Body of pancreas (tissue), 4 donors: ENCODE results near the gene SPOP. TPM values are rescaled to one million over a fixed set of nuclear protein-coding genes. Genes with fewer than 3 reads are reported as not detected.

Source experiments
- ATAC-seq: fragments of 150-250 bp; one replicate; pipeline ENCODE4 v1.9.1; 2016
- DNase-seq, 4 donors: peaks; one replicate each; pipeline ENCODE4 v3.0.0-alpha.2; 2019
- H3K27ac ChIP-seq, 4 donors: fragments of 200-600 bp; sonication (generic); 1 replicate in 3 of 4; 2 replicates in 1 of 4; pipeline versions ENCODE4 v1.5.1 to v1.6.1; 2016 to 2019; ENCODE audit warnings: mild to moderate bottlenecking in 1 of 4, mixed read lengths in 1 of 4, moderate library complexity in 1 of 4
- H3K27me3 ChIP-seq, 2 donors: fragments of 200-600 bp; sonication (generic); one replicate each; pipeline ENCODE4 v1.6.0; 2016; ENCODE audit warnings: mild to moderate bottlenecking in 1 of 2
- H3K36me3 ChIP-seq, 2 donors: fragments of 200-600 bp; sonication (generic); replicated peaks in 1 of 2; 2 replicates each; pipeline ENCODE4 v1.5.1; 2016; ENCODE audit warnings: low read depth in 2 of 2; ENCODE audit not compliant: insufficient read depth in 1 of 2
- H3K4me1 ChIP-seq: fragments of 200-600 bp; sonication (generic); one replicate; pipeline ENCODE4 v1.6.0; 2016
- H3K4me3 ChIP-seq, 2 donors: fragments of 200-600 bp; sonication (generic); 1 replicate in 1 of 2; 2 replicates in 1 of 2; pipeline ENCODE4 v1.5.1; 2016 to 2019
- H3K9me3 ChIP-seq, 3 donors: fragments of 200-600 bp; sonication (generic); 1 replicate in 2 of 3; 2 replicates in 1 of 3; pipeline ENCODE4 v1.5.1; 2016
- CTCF ChIP-seq, 7 experiments: fragments of 450-650 bp in 4 of 7; fragments of 200-600 bp in 3 of 7; sonication (generic) in 3 of 7; IDR thresholded peaks; one replicate each; pipeline ENCODE4 v1.5.1; 2016 to 2019; ENCODE audit warnings: antibody characterized with exemption in 7 of 7
- POLR2A ChIP-seq, 3 donors: fragments of 450-650 bp; IDR thresholded peaks; one replicate each; pipeline ENCODE4 v1.6.1; 2016; ENCODE audit warnings: antibody characterized with exemption in 3 of 3, mild to moderate bottlenecking in 2 of 3
- WGBS, 2 donors: methylation state at CpG; one replicate each; pipeline ENCODE4 v1.1.5; 2017; 5-methylcytosine and 5-hydroxymethylcytosine counted together
- intact Hi-C: fragments of 100-400 bp; cut with DNase I; formaldehyde crosslinking; loops from one replicate; pipeline ENCODE4 v1.15.1; 2023
- total RNA-seq, 2 donors: library from RNA; depleted of rRNA; stranded (reverse); fragments of >200 nt; gene quantifications; one replicate each; pipeline ENCODE4 v1.1.0, GENCODE V29; 2016

SPOP gene
- total RNA-seq, 2 donors from 2014 or later = 42.3 to 57.4 TPM

- intact Hi-C loops = loop anchor here (10.0 kb wide), 1 partner anchor 429 kb away; no protein-coding TSS in a partner anchor
- no peaks in the 10 kb centered on the region for H3K9me3 ChIP-seq
- peaks cover 0 to 32% of the 10 kb centered on the region in 2 donors for H3K27me3 ChIP-seq
- DNase-seq (peak; percentile 42 to 57 (median 48)), ATAC-seq (peak; percentile 63)
- H3K4me1 ChIP-seq = peaks cover 21% of the 10 kb centered on the region
- WGBS, 2 donors = 3% methylated on average over 51 of the region's 55 CpGs; no CpG with 5 or more reads in 1 of the 2 donors
- H3K36me3 ChIP-seq = no peaks in the 10 kb centered on the region
- TF ChIP-seq POLR2A (IDR thresholded peaks at IDR 0.05) (no peak), CTCF (IDR thresholded peaks at IDR 0.05) (peak in 5 of 7 experiments; percentile 15 to 63 (median 38))
- H3K27ac ChIP-seq = no peak within 1 kb of the TSS
- H3K4me3 ChIP-seq = peak within 1 kb of the TSS in 1 of 2 donors; percentile 29
These were observed 102.2 kb downstream of the SPOP start, which contains the start of gene NXPH3 for GRCh38 chr17:49575679-49576087. TSS of gene NXPH3 (plus strand) at chr17:49575871. CDS start at chr17:49576220, 349 bp downstream.

- intact Hi-C loops = loop anchor here (5.0 to 10.0 kb wide), 2 partner anchors 127 to 430 kb away; no protein-coding TSS in a partner anchor
- WGBS, 2 donors = 14 to 34% methylated on average over 11 to 29 of the region's 29 CpGs
- H3K27ac ChIP-seq = no peak overlapping the region
- no peak overlapping the region for H3K4me3 ChIP-seq
- TF ChIP-seq CTCF (IDR thresholded peaks at IDR 0.05) (no peak), POLR2A (IDR thresholded peaks at IDR 0.05) (no peak)
- peaks cover 26% of the 10 kb centered on the region for H3K4me1 ChIP-seq
- peaks cover 0 to 32% of the 10 kb centered on the region in 2 donors for H3K27me3 ChIP-seq
- no peaks in the 10 kb centered on the region for H3K36me3 ChIP-seq
- DNase-seq (no peak), ATAC-seq (no peak)
- H3K9me3 ChIP-seq = no peaks in the 10 kb centered on the region
These were observed 102.8 kb downstream of the SPOP start for GRCh38 chr17:49574945-49575678.

GRCh38 chr17:49574323-49574781 lies 103.5 kb downstream of the SPOP start:
- Histone ChIP-seq H3K27me3 (peaks cover 0 to 32% of the 10 kb centered on the region in 2 donors), H3K36me3 (no peaks in the 10 kb centered on the region), H3K4me1 (peaks cover 27% of the 10 kb centered on the region), H3K4me3 (no peak overlapping the region), H3K27ac (no peak overlapping the region), H3K9me3 (no peaks in the 10 kb centered on the region)
- DNase-seq = no peak
- WGBS, 2 donors = 54% methylated on average over 13 of the region's 13 CpGs; no CpG with 5 or more reads in 1 of the 2 donors
- TF ChIP-seq CTCF (IDR thresholded peaks at IDR 0.05) = no peak
- no peak for TF ChIP-seq POLR2A (IDR thresholded peaks at IDR 0.05)
- intact Hi-C loops = loop anchor here (5.0 to 10.0 kb wide), 2 partner anchors 128 to 430 kb away; no protein-coding TSS in a partner anchor
- no peak for ATAC-seq

- intact Hi-C loops = loop anchor here (5.0 to 10.0 kb wide), 2 partner anchors 129 to 431 kb away; no protein-coding TSS in a partner anchor
- no peak overlapping the region for H3K27ac ChIP-seq
- 38 to 49% methylated on average over 15 of the region's 15 CpGs for WGBS, 2 donors
These were observed 104.2 kb downstream of the SPOP start for GRCh38 chr17:49573510-49574322.

More at GRCh38 chr17:49573510-49574322, 104.2 kb downstream of the SPOP start:
- TF ChIP-seq CTCF (IDR thresholded peaks at IDR 0.05) (no peak), POLR2A (IDR thresholded peaks at IDR 0.05) (no peak)
- H3K27me3 ChIP-seq = peaks cover 0 to 32% of the 10 kb centered on the region in 2 donors
- peaks cover 27% of the 10 kb centered on the region for H3K4me1 ChIP-seq
- H3K4me3 ChIP-seq = no peak overlapping the region
- ATAC-seq (no peak), DNase-seq (no peak)
- H3K36me3 ChIP-seq = no peaks in the 10 kb centered on the region
- H3K9me3 ChIP-seq = no peaks in the 10 kb centered on the region
